Mesenchymal stem cell (in vitro differentiated cells and primary cell): ENCODE data around the gene ZNF429.
"Not testable (repeated sequence)": the region's sequence is repeated elsewhere in the genome, so short reads cannot be mapped to it uniquely, and the experiment has no call there.

Experiments used
- DNase-seq: peaks from one replicate; pipeline ENCODE4 v3.0.0-alpha.2; 2013
- H2AFZ ChIP-seq: one replicate; pipeline ENCODE4 v1.6.1; 2013; ENCODE audit warnings: low read depth, mild to moderate bottlenecking, control low read depth, inconsistent platforms, low read length, moderate library complexity
- H2AK5ac ChIP-seq: 2 replicates; pipeline ENCODE4 v1.6.1; 2013; ENCODE audit warnings: low read length, moderate library complexity, mild to moderate bottlenecking, inconsistent platforms; ENCODE audit not compliant: severe bottlenecking
- H2BK120ac ChIP-seq: one replicate; pipeline ENCODE4 v1.6.1; 2013; ENCODE audit warnings: low read depth, mild to moderate bottlenecking, inconsistent platforms, low read length, moderate library complexity
- H2BK12ac ChIP-seq, 2 experiments: one replicate each; pipeline ENCODE4 v1.6.1; 2013; ENCODE audit warnings: inconsistent platforms in 2 of 2, low read length in 2 of 2, mild to moderate bottlenecking in 2 of 2, moderate library complexity in 2 of 2, control low read depth in 1 of 2
- H2BK15ac ChIP-seq: one replicate; pipeline ENCODE4 v1.6.1; 2013; ENCODE audit warnings: mild to moderate bottlenecking, low read depth, inconsistent platforms; ENCODE audit not compliant: poor library complexity, severe bottlenecking
- H2BK5ac ChIP-seq: 2 replicates; pipeline ENCODE4 v1.6.1; 2013; ENCODE audit warnings: low read depth, mild to moderate bottlenecking, low read length, control low read depth, inconsistent platforms; ENCODE audit not compliant: poor library complexity, severe bottlenecking
- H3K14ac ChIP-seq, 2 experiments: one replicate each; pipeline ENCODE4 v1.6.1; 2013; ENCODE audit warnings: inconsistent platforms in 2 of 2, low read length in 2 of 2, control low read depth in 1 of 2, mild to moderate bottlenecking in 1 of 2, moderate library complexity in 1 of 2
- H3K18ac ChIP-seq, 2 experiments: one replicate each; pipeline ENCODE4 v1.6.1; 2013; ENCODE audit warnings: inconsistent platforms in 2 of 2, low read length in 2 of 2, control low read depth in 1 of 2, low read depth in 1 of 2, mild to moderate bottlenecking in 1 of 2
- H3K23ac ChIP-seq, 2 experiments: one replicate each; pipeline ENCODE4 v1.6.1; 2013; ENCODE audit warnings: inconsistent platforms in 2 of 2, low read length in 2 of 2, mild to moderate bottlenecking in 2 of 2, moderate library complexity in 2 of 2, control low read depth in 1 of 2
- H3K27ac ChIP-seq: 2 replicates; pipeline ENCODE4 v1.5.1; 2013; ENCODE audit warnings: mild to moderate bottlenecking, moderate library complexity, low read length, control low read depth, inconsistent platforms; ENCODE audit not compliant: poor library complexity, severe bottlenecking
- H3K27me3 ChIP-seq, 2 experiments: 2 replicates each; pipeline versions ENCODE4 v1.6.1 to v1.7.0; 2013; ENCODE audit warnings: low read length in 2 of 2, mild to moderate bottlenecking in 2 of 2, moderate library complexity in 2 of 2, control low read depth in 1 of 2, inconsistent platforms in 1 of 2; ENCODE audit not compliant: control insufficient read depth in 1 of 2, insufficient read depth in 1 of 2
- H3K36me3 ChIP-seq, 2 experiments: 2 replicates each; pipeline versions ENCODE4 v1.6.1 to v1.7.0; 2013; ENCODE audit warnings: low read length in 2 of 2, control low read depth in 1 of 2, inconsistent platforms in 1 of 2, low read depth in 1 of 2, mild to moderate bottlenecking in 1 of 2; ENCODE audit not compliant: insufficient read depth in 2 of 2, control insufficient read depth in 1 of 2
- H3K4ac ChIP-seq, 2 experiments: one replicate each; pipeline ENCODE4 v1.6.1; 2013; ENCODE audit warnings: inconsistent platforms in 2 of 2, low read length in 2 of 2, mild to moderate bottlenecking in 2 of 2, moderate library complexity in 2 of 2, control low read depth in 1 of 2, low read depth in 1 of 2
- H3K4me1 ChIP-seq: 2 replicates; pipeline ENCODE4 v1.6.1; 2013; ENCODE audit warnings: low read depth, low read length, control low read depth; ENCODE audit not compliant: control insufficient read depth, insufficient read depth
- H3K4me2 ChIP-seq: 2 replicates; pipeline ENCODE4 v1.6.1; 2013; ENCODE audit warnings: low read length, mild to moderate bottlenecking, inconsistent platforms; ENCODE audit not compliant: poor library complexity, severe bottlenecking
- H3K4me3 ChIP-seq, 2 experiments: 2 replicates each; pipeline versions ENCODE4 v1.5.1 to v1.7.0; 2013; ENCODE audit warnings: low read length in 2 of 2, mild to moderate bottlenecking in 2 of 2, control low read depth in 1 of 2, low read depth in 1 of 2; ENCODE audit not compliant: insufficient read depth in 1 of 2
- H3K79me1 ChIP-seq: replicated peaks from 2 replicates; pipeline ENCODE4 v1.6.1; 2013; ENCODE audit warnings: mild to moderate bottlenecking, control low read depth, low read length, inconsistent platforms; ENCODE audit not compliant: poor library complexity, severe bottlenecking
- H3K9ac ChIP-seq: 2 replicates; pipeline ENCODE4 v1.7.0; 2013; ENCODE audit warnings: mild to moderate bottlenecking, low read length, moderate library complexity
- H3K9me3 ChIP-seq: 2 replicates; pipeline ENCODE4 v1.7.0; 2013; ENCODE audit warnings: mild to moderate bottlenecking, low read length; ENCODE audit not compliant: control insufficient read depth
- H4K8ac ChIP-seq: one replicate; pipeline ENCODE4 v1.6.1; 2013; ENCODE audit warnings: inconsistent platforms, mild to moderate bottlenecking, low read length, moderate library complexity
- H4K91ac ChIP-seq: one replicate; pipeline ENCODE4 v1.6.1; 2013; ENCODE audit warnings: mild to moderate bottlenecking, low read length, inconsistent platforms
- WGBS: methylation state at CpG from one replicate; pipeline ENCODE4 v1.1.7; 2013; ENCODE audit warnings: mixed read lengths; 5-methylcytosine and 5-hydroxymethylcytosine counted together

Gene ZNF429

DNA sequence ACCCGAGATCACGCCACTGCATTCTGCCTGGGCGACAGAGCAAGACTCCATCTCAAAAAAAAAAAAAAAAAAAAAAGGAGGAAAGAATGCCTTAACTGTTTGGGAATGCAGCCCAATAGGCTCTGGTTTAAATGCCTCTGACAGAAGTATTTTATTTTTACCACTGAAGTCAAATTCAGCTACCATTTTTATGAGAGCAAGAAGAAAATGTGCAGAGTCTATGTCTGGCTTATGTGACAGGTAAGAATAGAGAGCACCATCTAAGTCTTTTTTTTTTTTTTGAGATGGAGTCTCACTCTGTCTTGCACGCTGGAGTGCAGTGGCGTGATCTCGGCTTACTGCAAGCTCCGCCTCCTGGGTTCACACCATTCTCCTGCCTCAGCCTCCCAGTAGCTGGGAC lies 7.2 kb downstream of the ZNF429 start:
- not testable (repeated sequence) for H3K4me2 ChIP-seq, H2BK120ac ChIP-seq, H4K91ac ChIP-seq, H3K23ac ChIP-seq, H3K9ac ChIP-seq, H3K27me3 ChIP-seq, H3K27ac ChIP-seq, H2AK5ac ChIP-seq, H2BK12ac ChIP-seq, H2BK15ac ChIP-seq, H3K4me3 ChIP-seq, H3K4ac ChIP-seq, H3K14ac ChIP-seq, H4K8ac ChIP-seq, H2BK5ac ChIP-seq, H3K18ac ChIP-seq, H2AFZ ChIP-seq, H3K4me1 ChIP-seq, DNase-seq
- Histone ChIP-seq H3K36me3 (peaks cover 11 to 14% of the 10 kb centered on the region in 2 experiments), H3K79me1 (peaks cover 21% of the 10 kb centered on the region), H3K9me3 (peaks cover 48% of the 10 kb centered on the region)
- WGBS = 100% methylated on average over 6 of the region's 7 CpGs

DNA sequence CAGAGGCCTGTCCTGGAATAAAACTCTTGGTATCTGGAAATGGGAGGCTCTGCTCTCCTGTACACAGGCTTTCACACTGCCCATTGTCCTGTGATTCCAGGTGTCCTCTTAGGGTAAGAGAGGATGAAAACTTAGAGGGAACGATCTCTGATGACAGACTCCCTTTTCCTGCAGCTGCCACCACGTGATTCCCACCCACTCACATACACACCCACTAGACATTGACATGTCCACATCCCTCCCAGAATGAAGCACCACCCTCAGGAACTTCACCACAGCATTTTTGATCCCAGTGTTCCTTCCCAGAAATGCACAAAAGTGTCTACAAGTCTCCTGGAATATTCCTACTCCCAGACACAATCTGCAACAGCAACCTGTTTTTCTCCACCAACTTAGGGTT lies 8.2 kb downstream of the ZNF429 start:
- Histone ChIP-seq H3K27me3 (no peaks in the 10 kb centered on the region), H2BK15ac (no peak overlapping the region), H3K9ac (no peak overlapping the region), H3K4me3 (no peak overlapping the region), H3K4me2 (no peak overlapping the region), H3K9me3 (peaks cover 55% of the 10 kb centered on the region), H2AFZ (no peak overlapping the region), H4K8ac (no peak overlapping the region), H2BK5ac (no peak overlapping the region), H3K36me3 (peaks cover 9 to 10% of the 10 kb centered on the region in 2 experiments), H3K27ac (no peak overlapping the region), H3K18ac (no peak overlapping the region), H3K14ac (no peak overlapping the region), H2BK120ac (no peak overlapping the region), H3K79me1 (peaks cover 15% of the 10 kb centered on the region), H3K4ac (no peak overlapping the region), H2AK5ac (no peak overlapping the region), H2BK12ac (no peak overlapping the region), H3K23ac (no peak overlapping the region), H4K91ac (no peak overlapping the region), H3K4me1 (no peaks in the 10 kb centered on the region)
- 81% methylated on average over 2 of the region's 2 CpGs for WGBS
- DNase-seq = no peak

DNA sequence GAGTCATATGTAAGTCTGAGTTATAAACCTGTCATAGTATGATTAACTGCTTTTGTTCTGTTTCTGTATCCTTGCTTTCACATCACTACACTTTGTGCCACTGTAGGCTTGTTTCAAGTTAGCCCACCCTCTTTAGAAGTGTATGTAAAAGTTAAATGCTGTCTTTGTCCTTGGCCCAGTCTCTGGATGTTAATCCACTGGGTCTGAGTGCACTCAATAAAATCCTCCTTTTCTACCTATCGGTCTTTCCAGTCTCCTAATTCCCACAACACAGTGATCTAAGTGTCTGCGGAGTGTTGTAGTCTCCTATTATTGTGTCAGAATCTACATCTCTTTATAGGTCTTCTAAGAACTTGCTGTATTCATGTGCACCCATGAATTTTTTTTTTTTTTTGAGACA lies 14.1 kb downstream of the ZNF429 start:
- Histone ChIP-seq H3K4ac (no peak overlapping the region), H3K4me2 (no peak overlapping the region), H2AFZ (no peak overlapping the region), H3K4me3 (peak overlapping the region in 1 of 2 experiments; percentile 54), H2BK120ac (no peak overlapping the region), H3K23ac (no peak overlapping the region), H3K9me3 (peaks cover 83% of the 10 kb centered on the region), H3K27ac (no peak overlapping the region), H3K9ac (no peak overlapping the region), H3K27me3 (no peaks in the 10 kb centered on the region), H2BK12ac (no peak overlapping the region), H2BK15ac (no peak overlapping the region), H4K8ac (no peak overlapping the region), H3K79me1 (peaks cover 20% of the 10 kb centered on the region), H3K36me3 (peaks cover 24 to 55% of the 10 kb centered on the region in 2 experiments), H2AK5ac (no peak overlapping the region), H3K4me1 (no peaks in the 10 kb centered on the region), H4K91ac (no peak overlapping the region), H3K14ac (no peak overlapping the region), H3K18ac (no peak overlapping the region), H2BK5ac (no peak overlapping the region)
- 80% methylated on average over 1 of the region's 2 CpGs for WGBS
- DNase-seq = no peak

DNA sequence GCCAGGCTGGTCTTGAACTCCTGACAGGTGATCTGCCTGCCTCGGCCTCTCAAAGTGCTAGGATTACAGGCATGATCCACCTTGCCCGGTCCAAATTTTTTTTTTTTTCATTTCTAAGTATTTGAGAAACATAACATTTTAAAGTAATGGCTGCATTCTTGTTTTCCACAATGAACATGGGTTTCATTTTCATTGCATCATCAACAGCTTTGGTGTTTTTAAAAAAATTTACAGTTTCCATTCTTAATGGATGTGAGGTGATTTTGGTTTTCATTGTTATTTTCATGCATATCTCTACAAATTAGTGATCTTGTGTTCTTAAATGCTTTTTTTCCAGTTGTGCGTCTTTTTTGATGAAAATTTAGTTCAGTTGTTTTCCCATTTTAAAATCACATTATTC lies 27.5 kb downstream of the ZNF429 start:
- Histone ChIP-seq H2BK12ac (no peak overlapping the region), H3K27ac (no peak overlapping the region), H3K4ac (no peak overlapping the region), H3K14ac (no peak overlapping the region), H2AK5ac (no peak overlapping the region), H3K9me3 (peaks cover 93% of the 10 kb centered on the region), H4K91ac (no peak overlapping the region), H3K4me2 (no peak overlapping the region), H2BK15ac (no peak overlapping the region), H3K4me1 (no peaks in the 10 kb centered on the region), H2AFZ (no peak overlapping the region), H4K8ac (no peak overlapping the region), H3K36me3 (peaks cover 14 to 81% of the 10 kb centered on the region in 2 experiments), H2BK5ac (no peak overlapping the region), H3K79me1 (no peaks in the 10 kb centered on the region), H3K4me3 (no peak overlapping the region), H3K23ac (no peak overlapping the region), H3K27me3 (no peaks in the 10 kb centered on the region), H3K9ac (no peak overlapping the region), H2BK120ac (no peak overlapping the region), H3K18ac (no peak overlapping the region)
- WGBS = no CpG with 5 or more reads among the region's 3 CpGs
- no peak for DNase-seq
